Pancreas (tissue), 10 donors: ENCODE results near the gene SBNO1. TPM values are rescaled to one million over a fixed set of nuclear protein-coding genes. Genes with fewer than 3 reads are reported as not detected.

Source experiments
- ATAC-seq, 4 donors: fragments of 200-7000 bp; cut with Tn5 transposase; one replicate each; pipeline versions ENCODE4 v1.8.0 to v1.9.1; 2020; ENCODE audit warnings: mild to moderate bottlenecking in 4 of 4, moderate library complexity in 4 of 4
- DNase-seq, 6 donors: peaks; one replicate each; pipeline ENCODE4 v3.0.0-alpha.2; 2020
- FAIRE-seq: peaks from 2 replicates; lab custom pipeline; 2012; peaks lifted over from hg19 to GRCh38; lab: Jason Lieb, UNC
- H3K27ac ChIP-seq, 4 donors: fragments of 200-600 bp; sonication (generic); 1 replicate in 3 of 4; 2 replicates in 1 of 4; pipeline versions ENCODE4 v1.5.0 to v1.8.0; 2020
- H3K27me3 ChIP-seq, 4 donors: fragments of 200-600 bp; one replicate each; pipeline ENCODE4 v1.8.0; 2021
- H3K36me3 ChIP-seq, 3 donors: fragments of 200-600 bp; sonication (generic) in 1 of 3; one replicate each; pipeline versions ENCODE4 v1.5.0 to v1.8.0; 2020 to 2021
- H3K4me1 ChIP-seq, 3 donors: fragments of 200-600 bp; one replicate each; pipeline ENCODE4 v1.8.0; 2021
- H3K4me3 ChIP-seq, 4 donors: fragments of 200-600 bp; sonication (generic) in 2 of 4; one replicate each; pipeline versions ENCODE4 v1.5.0 to v1.8.0; 2020 to 2021
- H3K9me3 ChIP-seq, 4 donors: fragments of 200-600 bp; one replicate each; pipeline ENCODE4 v1.8.0; 2021
- WGBS, 2 donors: extraction: QIAGEN DNeasy Blood & Tissue Kit; methylation state at CpG; one replicate each; pipeline ENCODE4 v1.1.7; 2013; 5-methylcytosine and 5-hydroxymethylcytosine counted together
- intact Hi-C, 3 donors: fragments of 100-400 bp; cut with DNase I; formaldehyde crosslinking; loops; one replicate each; pipeline versions ENCODE4 v1.11.1 to v1.14.2; 2022
- polyA plus RNA-seq, 2 donors: library from polyadenylated mRNA; stranded (reverse); fragments of 200-250 nt; gene quantifications; one replicate each; pipeline ENCODE4 v1.2.3, GENCODE V29; 2013
- total RNA-seq, 6 donors: library from RNA; stranded (reverse); fragmentation: NEBNext Ultra II Directional in 4 of 6; extraction: Animal tissue kit (Norgen Biotek cat#: 25700) in 4 of 6; gene quantifications; one replicate each; pipeline versions ENCODE4 v1.2.1 to v1.2.4, GENCODE V29; 2021 to 2023
- TF ChIP-seq, protein P1 (sequence below), 4 donors: fragments of 200-600 bp; sonication (generic) in 3 of 4; IDR thresholded peaks; one replicate each; pipeline versions ENCODE4 v1.5.0 to v1.8.0; 2021; ENCODE audit warnings: antibody characterized with exemption in 4 of 4
- donor health status: healthy with polysubstance abuse.
- donor health status: DM: no; HTN: no; CAD: no; lungs with moderate emphysema.
- donor health status: DM: no; HTN: no; CAD: no.
- donor health status: control.
- donor health status: control.
- donor health status: Bipolar disorder and iron deficiency.
- donor health status: DM: yes; HTN: yes; CAD: no.
- donor health status: DM: no; HTN: no; CAD: no.
- donor health status: DM: no; HTN: no; CAD: no.
- donor health status: DM: yes; HTN: yes; CAD: no.

Gene SBNO1
- total and polyA plus RNA-seq, 8 donors, result 2.6 to 16.3 (median 8.8) TPM

GRCh38 chr12:123367511-123367910, 2.9 kb upstream of the SBNO1 start:
- no peak overlapping the region for H3K27ac ChIP-seq
- intact Hi-C loops, result no loop called here
- no peak overlapping the region for H3K4me3 ChIP-seq
- no peaks in the 10 kb centered on the region for H3K36me3 ChIP-seq
- no peak for DNase-seq
- 98 to 100% methylated on average over 4 of the region's 4 CpGs for WGBS, 2 donors
- TF ChIP-seq, protein P1, sequence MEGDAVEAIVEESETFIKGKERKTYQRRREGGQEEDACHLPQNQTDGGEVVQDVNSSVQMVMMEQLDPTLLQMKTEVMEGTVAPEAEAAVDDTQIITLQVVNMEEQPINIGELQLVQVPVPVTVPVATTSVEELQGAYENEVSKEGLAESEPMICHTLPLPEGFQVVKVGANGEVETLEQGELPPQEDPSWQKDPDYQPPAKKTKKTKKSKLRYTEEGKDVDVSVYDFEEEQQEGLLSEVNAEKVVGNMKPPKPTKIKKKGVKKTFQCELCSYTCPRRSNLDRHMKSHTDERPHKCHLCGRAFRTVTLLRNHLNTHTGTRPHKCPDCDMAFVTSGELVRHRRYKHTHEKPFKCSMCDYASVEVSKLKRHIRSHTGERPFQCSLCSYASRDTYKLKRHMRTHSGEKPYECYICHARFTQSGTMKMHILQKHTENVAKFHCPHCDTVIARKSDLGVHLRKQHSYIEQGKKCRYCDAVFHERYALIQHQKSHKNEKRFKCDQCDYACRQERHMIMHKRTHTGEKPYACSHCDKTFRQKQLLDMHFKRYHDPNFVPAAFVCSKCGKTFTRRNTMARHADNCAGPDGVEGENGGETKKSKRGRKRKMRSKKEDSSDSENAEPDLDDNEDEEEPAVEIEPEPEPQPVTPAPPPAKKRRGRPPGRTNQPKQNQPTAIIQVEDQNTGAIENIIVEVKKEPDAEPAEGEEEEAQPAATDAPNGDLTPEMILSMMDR (IDR thresholded peaks at IDR 0.05), result no peak
- ATAC-seq, result no peak
- peaks cover 9 to 13% (median 11%) of the 10 kb centered on the region in 3 donors for H3K4me1 ChIP-seq
- FAIRE-seq, result no peak
- H3K9me3 ChIP-seq, result no peaks in the 10 kb centered on the region
- H3K27me3 ChIP-seq, result no peaks in the 10 kb centered on the region

- H3K9me3 ChIP-seq, result no peaks in the 10 kb centered on the region
- no peaks in the 10 kb centered on the region for H3K27me3 ChIP-seq
- DNase-seq (peak; percentile 97 to 99 (median 99)), FAIRE-seq (no peak), ATAC-seq (peak; percentile 89 to 96 (median 90))
- H3K4me1 ChIP-seq, result peaks cover 9 to 14% (median 11%) of the 10 kb centered on the region in 3 donors
- intact Hi-C loops, result no loop called here
- peak overlapping the region; percentile 77 to 94 (median 84) for H3K27ac ChIP-seq
- TF ChIP-seq, protein P1 (IDR thresholded peaks at IDR 0.05), result peak in 2 of 4 donors; percentile 44 to 51
- H3K36me3 ChIP-seq, result no peaks in the 10 kb centered on the region
- peak overlapping the region; percentile 44 to 88 (median 82) for H3K4me3 ChIP-seq
- WGBS, 2 donors, result 0% methylated on average over 43 to 61 of the region's 61 CpGs
Observed at GRCh38 chr12:123365025-123365917, 624 bp upstream of the SBNO1 start.

- H3K4me3 ChIP-seq, result peak overlapping the region; percentile 78 to 89 (median 86)
- peak overlapping the region; percentile 77 to 94 (median 84) for H3K27ac ChIP-seq
- DNase-seq (peak in 5 of 6 donors; percentile 27 to 84 (median 59)), ATAC-seq (peak in 2 of 4 donors; percentile 4 to 13), FAIRE-seq (no peak)
- 0% methylated on average over 60 to 62 of the region's 62 CpGs for WGBS, 2 donors
- H3K27me3 ChIP-seq, result no peaks in the 10 kb centered on the region
- TF ChIP-seq, protein P1 (IDR thresholded peaks at IDR 0.05), result no peak
- H3K36me3 ChIP-seq, result no peaks in the 10 kb centered on the region
- no peaks in the 10 kb centered on the region for H3K9me3 ChIP-seq
- H3K4me1 ChIP-seq, result peaks cover 9 to 14% (median 11%) of the 10 kb centered on the region in 3 donors
- intact Hi-C loops, result no loop called here
Observed at GRCh38 chr12:123363740-123364531, 711 bp downstream of the SBNO1 start.

DNA sequence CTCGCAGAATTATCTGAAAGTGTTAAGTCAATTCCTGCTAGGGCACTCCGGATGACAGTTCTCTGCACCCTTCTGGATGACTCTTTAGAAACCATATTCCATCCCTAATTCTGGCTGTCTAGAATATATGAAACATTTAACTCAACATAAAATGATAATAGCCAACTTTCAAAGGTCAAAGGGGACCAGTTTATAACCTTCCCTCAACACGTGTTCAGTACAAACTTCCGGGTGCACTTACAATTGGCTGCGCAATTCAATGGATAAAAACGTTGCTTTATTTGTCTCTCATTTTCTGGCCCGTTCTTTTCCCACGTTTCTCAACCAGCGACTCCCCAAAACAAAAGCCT, 1.3 kb downstream of the SBNO1 start:
- TF ChIP-seq, protein P1 (IDR thresholded peaks at IDR 0.05), result no peak
- FAIRE-seq, result no peak
- WGBS, 2 donors, result 0 to 2% methylated on average over 9 of the region's 9 CpGs
- DNase-seq, result no peak
- Histone ChIP-seq H3K27me3 (no peaks in the 10 kb centered on the region), H3K27ac (peak overlapping the region in 2 of 4 donors; percentile 89 to 94), H3K4me1 (peaks cover 9 to 14% (median 11%) of the 10 kb centered on the region in 3 donors), H3K4me3 (peak overlapping the region; percentile 78 to 89 (median 86)), H3K9me3 (no peaks in the 10 kb centered on the region), H3K36me3 (no peaks in the 10 kb centered on the region)
- ATAC-seq, result no peak
- intact Hi-C loops, result no loop called here
